Measurements from ENCODE around the gene TEK.

Gene TEK

DNA sequence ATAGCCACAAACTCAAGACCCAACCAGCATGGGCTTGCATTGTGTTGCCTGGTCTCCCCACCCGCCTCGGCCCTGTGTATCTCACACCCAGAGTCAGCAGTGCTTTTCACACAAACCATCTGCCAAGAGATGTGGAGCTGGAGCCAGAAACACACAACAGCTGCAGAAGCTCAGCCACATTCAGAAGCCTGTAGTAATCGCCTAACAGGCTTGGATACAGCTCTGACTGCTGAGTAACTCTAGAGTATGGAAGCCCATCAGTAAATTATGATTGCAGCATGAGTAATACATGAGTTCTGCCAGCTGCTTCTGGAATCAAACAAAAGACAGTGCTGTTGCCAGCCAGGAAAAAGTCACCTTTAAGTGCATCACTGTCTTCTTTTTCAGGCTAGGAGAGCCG lies 16.0 kb downstream of the TEK start:
- DNase-seq: peak; percentile 4 to 41

- DNase-seq: no peak
Measured at GRCh38 chr9:27125936-27126335, 16.9 kb downstream of the TEK start.

- DNase-seq: no peak
Measured at GRCh38 chr9:27126670-27127069, 17.6 kb downstream of the TEK start.

DNA sequence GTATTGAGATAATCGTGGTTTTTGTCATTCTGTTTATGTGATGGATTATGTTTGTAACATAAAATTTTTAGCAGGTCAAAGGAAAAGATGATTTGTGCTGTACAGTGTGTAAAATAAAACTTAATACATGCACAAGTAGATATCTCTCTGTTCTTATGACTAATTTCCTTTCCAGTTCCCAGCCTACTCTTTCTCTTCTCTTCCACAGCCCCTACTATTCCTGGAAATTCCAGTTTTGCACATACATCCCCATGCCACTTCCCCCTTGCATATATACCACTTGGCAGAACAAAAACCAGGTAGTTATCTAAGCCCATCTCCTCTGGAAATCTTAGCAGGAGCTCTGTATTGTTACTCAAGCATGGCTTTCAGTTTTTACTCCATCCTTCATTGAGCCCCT lies 20.2 kb downstream of the TEK start:
- no peak for DNase-seq

GRCh38 chr9:27131731-27132130 lies 22.7 kb downstream of the TEK start:
- no peak for DNase-seq

DNA sequence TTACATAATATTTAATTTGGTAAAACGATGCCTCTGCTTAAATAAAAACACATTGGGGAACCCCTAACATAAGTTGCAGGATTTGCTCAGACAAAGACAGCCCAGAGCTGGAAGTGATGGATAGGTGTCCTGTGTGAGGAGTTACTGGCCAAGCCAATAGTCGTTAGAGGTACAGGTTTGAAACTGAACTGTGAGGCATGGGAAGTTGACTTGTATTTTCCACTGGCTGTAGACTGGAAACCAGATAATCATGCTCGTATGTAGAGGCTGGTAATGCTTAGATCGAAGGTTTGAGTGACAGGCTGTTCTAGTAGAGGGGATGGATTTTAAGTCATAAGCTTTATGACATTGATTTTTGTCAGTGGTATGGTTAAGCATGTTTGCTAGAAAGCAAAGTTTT lies 24.8 kb downstream of the TEK start:
- no peak for DNase-seq

DNA sequence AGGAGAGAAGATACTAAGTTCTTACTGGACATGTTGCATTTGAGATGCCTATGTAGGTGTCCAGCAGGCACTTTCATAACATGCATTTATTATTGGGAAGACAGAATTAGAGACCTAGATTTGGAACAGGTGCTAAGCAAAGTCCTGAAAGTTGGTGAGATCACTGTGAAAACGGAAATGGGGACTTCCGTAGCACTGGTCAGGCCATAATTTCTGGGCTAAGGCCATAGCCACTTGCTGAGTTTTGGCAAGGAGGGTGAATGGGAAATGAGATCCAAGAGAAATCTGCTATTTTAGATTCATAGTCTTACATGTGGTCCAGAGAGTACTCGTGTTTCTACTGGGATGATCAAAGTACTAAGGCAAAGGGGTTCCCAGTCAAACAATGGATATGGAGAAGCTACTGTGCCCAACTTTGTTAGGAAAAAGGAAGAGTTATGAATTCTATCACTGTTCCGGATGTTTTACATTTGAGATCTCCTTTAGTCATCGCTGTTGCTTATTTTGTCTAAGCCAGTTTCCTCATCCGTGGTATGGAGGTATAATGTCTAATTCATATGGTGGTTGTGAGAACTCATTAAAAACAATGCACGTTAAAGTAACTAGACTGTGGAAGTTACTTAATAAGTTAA lies 33.4 kb downstream of the TEK start:
- no peak for DNase-seq

DNA sequence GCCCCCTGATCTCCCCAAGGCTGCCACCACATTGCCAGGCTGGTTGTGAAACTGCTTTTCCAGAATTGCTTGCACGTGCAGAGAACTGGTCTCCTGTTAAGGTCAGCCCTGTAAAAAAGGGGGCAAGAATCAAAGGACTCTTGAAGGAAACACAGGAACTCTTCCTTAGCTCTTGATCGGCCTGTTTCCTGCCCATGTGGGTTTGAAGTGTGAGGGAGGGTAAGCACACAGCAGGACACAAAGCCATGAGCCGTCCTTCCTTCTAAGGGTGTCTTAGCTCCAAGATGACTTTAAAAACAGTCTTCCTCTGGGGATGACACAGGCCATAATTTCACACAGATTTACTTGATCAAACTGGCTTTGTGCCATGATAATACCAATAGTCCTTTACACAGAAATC lies 36.1 kb downstream of the TEK start:
- no peak for DNase-seq

- no peak for DNase-seq
Measured at GRCh38 chr9:27149651-27150050, 40.6 kb downstream of the TEK start.

GRCh38 chr9:27150746-27151406 lies 41.9 kb downstream of the TEK start:
- no peak for DNase-seq

DNA sequence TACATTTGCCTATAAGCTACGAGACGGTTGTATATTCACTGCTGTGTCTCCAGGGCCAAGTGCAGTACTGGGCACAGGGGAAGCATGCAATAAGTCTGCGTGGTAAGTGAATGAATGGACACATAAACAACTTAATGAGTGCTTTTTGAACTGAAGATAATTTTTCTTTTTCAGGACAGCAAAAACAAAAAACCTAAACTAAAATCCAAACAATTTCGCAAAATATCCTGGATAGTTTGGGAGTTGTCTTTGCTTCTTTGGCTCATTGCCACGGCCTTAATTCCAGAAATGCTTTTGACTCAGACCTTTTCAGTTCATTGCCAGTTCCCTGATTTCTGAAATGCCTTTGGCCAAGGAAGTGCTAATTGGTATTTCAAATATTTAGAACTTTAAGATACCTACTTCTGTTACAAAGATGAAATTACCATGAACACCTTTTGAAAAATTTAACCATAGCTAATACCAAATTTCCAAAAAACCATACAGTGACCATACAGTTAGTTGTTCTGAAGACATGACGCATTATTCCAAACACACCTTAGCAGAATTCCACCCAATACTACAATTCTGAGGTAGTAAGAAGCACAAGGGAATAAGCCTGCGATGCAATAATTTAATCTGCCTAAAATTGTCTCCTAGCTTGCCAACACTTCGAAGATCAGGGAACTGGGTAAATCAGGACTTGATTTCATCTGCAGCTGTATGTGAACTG lies 42.8 kb downstream of the TEK start:
- DNase-seq: no peak

GRCh38 chr9:27152405-27152718 lies 43.3 kb downstream of the TEK start:
- no peak for DNase-seq

- DNase-seq: no peak
Measured at GRCh38 chr9:27154908-27155307, 45.9 kb downstream of the TEK start.

GRCh38 chr9:27157097-27157496 lies 48.1 kb downstream of the TEK start:
- no peak for DNase-seq

GRCh38 chr9:27157736-27158135 lies 48.7 kb downstream of the TEK start:
- no peak for DNase-seq

DNA sequence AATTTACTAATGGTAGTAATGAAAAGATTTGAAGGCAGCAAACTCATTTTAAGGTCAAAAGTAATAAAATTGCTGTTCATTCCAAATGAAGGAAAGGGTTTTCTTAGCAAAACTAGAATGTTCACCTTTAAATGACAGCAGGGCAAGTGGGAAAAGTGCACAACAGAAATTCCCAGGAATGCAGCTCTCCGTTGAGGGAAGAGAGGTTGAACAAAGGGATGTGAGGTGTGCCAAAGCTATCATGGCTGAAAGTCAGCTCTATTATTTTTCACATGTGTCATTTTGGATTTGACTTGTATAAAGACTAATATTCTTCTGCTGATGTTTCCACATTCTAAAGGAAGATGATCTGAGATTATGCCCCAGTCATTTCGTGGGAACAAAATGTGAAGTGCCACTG lies 51.6 kb downstream of the TEK start:
- DNase-seq: no peak

DNA sequence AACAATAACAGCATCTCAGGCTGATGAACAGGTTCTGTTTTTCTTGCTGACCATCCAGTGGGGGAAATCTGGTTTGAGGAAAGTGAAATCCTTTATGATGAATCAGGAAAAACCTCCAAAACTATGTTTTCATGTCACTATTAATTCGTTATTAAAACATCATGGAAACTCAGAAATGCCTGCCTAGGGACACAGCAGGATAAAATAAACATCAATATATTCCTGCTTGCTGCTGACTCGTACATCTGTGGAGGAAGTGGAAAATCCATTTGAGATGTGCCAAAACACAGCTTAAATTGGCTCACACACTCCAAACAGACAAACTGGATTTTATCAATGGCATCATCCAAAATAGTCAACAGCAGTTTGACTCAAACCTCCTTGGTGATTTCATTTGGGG lies 53.0 kb downstream of the TEK start:
- DNase-seq: no peak

DNA sequence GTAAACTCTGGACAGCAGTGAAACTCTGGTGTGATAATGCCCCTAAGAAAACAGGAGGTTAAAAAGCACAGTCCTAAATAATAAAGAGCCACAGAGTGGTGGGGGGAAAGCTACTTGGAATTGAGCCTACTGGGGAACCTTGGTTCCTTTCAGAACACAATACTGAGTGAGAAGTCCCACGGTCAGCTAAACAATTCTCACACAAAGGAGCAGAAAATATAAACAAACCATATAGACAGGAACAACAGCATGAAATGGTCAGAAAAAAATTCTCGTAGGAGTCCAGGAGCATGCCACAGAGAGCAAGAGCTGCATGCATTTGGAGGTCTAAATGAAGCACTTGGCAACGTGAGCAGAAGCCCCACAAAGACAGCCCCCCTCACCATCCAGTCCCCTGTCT lies 56.0 kb downstream of the TEK start:
- DNase-seq: no peak

GRCh38 chr9:27165670-27166069 lies 56.6 kb downstream of the TEK start:
- DNase-seq: no peak

DNA sequence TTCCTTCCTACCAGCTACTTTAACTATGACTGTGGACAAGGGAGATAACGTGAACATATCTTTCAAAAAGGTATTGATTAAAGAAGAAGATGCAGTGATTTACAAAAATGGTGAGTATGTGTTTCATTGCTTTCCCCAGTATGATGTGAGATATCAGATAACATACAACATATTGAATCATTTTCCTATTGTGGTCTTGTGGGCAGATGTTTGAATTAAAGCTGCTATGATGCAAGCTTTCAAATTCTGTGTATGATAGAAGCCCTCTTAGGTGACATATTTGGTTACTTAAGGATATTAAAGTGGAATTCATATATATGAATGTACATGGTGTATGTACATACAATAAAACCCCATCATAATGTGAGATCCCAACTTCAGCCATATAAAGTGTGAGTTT lies 59.5 kb downstream of the TEK start:
- DNase-seq: no peak

GRCh38 chr9:27168951-27169350 lies 59.9 kb downstream of the TEK start:
- DNase-seq: no peak

DNA sequence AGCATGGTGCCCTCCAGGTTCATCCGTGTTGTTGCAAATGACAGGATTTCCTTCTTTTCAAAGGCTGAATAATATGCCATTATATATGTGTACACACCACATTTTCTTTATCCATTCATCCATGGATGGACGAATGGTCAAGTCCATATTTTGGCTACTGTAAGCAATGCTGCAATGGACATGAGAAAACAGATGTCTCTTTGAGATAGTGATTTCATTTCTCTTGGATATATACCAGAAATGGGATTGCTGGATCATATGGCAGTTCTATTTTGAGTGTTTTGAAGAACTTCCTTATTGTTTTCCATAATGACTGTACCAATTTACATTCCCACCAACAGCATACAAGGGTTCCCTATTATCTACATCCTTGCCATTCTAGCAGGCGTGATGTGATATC lies 67.9 kb downstream of the TEK start:
- no peak for DNase-seq

DNA sequence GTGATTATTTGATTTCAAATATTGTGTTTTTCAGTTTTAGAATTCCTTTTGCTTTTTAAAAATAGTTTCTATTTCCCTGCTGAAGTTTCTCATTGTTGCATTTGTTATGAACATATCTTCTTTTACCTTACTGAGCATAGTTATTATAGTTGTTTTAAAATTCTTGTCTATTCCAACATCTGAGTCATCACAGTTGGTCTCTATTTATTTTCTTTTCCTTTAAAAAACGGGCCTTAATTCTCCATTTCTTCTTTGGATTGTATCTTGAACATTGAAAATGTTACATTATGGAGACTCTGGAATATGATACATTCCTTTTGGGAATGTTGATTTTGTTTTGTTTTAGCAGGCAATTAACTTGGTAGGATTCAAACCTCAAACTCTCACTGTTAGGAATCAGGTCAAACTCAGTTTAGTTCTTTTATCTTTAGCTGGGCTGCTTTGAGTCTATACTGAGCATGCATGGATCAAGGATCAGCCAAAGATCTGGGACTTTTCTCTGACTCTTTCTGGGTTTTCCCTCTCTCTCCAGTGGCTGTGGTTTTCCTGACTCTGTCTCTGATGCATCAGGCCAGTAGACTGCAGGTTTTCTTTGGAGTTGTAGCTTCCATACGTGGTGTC lies 70.3 kb downstream of the TEK start:
- no peak for DNase-seq

- no peak for DNase-seq
Measured at GRCh38 chr9:27181381-27181780, 72.4 kb downstream of the TEK start.
